Bronchial epithelial cell (primary cell): ENCODE measurements around the gene F12. TPM values are rescaled to one million over a fixed set of nuclear protein-coding genes. Genes with fewer than 3 reads are reported as not detected.
A peak's percentile ranks its signal among the peaks of the same experiment; 100 is the strongest.

Source experiments
- DNase-seq: peaks from one replicate; pipeline ENCODE4 v3.0.0-alpha.2; 2010; ENCODE audit warnings: low read depth
- FAIRE-seq: peaks from 2 replicates; lab custom pipeline; 2011; peaks lifted over from hg19 to GRCh38; lab: Jason Lieb, UNC
- H3K27me3 ChIP-seq: 2 replicates; pipeline ENCODE4 v1.5.1; 2011; ENCODE audit warnings: low read length; ENCODE audit not compliant: control insufficient read depth, insufficient read depth
- H3K36me3 ChIP-seq: 2 replicates; pipeline ENCODE4 v1.5.1; 2011; ENCODE audit warnings: low read length; ENCODE audit not compliant: control insufficient read depth, insufficient read depth
- H3K4me3 ChIP-seq: 2 replicates; pipeline ENCODE4 v1.5.1; 2011; ENCODE audit warnings: mild to moderate bottlenecking, low read depth, low read length, control low read depth
- total RNA-seq: library from RNA; depleted of rRNA; stranded (reverse); fragments of >200 nt; gene quantifications from 2 replicates; pipeline ENCODE4 v1.2.1, GENCODE V29; 2014
- TF ChIP-seq, protein P1 (sequence below): IDR thresholded peaks from 2 replicates; pipeline ENCODE4 v1.5.1; 2011; ENCODE audit warnings: mild to moderate bottlenecking, moderate library complexity, low read length, control low read depth, inconsistent platforms; ENCODE audit not compliant: insufficient read depth, severe bottlenecking

Gene F12
- total RNA-seq, 1 donor from 2014 or later, result 7.9 TPM

DNA sequence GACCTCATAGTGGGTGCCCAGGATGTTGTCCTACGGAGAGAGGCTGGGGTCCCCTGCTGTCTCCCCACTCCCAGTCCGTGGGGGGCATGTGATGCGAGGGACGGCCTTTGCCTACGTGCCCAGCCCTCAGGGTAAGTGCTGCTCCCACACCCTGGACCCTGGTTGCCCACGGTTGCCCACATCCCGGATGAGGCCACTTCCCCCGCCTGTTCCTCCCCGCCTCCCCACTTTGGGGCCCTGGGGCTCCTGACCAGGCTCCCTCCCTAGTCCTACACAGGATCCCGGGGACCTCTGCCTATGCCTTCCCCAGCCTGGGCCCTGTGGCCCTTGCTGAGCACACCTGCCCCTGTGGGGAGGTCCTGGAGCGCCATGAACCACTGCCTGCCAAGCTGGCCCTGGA lies 23.6 kb downstream of the F12 start:
- Histone ChIP-seq H3K27me3 (no peaks in the 10 kb centered on the region), H3K36me3 (no peaks in the 10 kb centered on the region), H3K4me3 (no peak overlapping the region)
- FAIRE-seq (no peak), DNase-seq (no peak)
- TF ChIP-seq, protein P1, sequence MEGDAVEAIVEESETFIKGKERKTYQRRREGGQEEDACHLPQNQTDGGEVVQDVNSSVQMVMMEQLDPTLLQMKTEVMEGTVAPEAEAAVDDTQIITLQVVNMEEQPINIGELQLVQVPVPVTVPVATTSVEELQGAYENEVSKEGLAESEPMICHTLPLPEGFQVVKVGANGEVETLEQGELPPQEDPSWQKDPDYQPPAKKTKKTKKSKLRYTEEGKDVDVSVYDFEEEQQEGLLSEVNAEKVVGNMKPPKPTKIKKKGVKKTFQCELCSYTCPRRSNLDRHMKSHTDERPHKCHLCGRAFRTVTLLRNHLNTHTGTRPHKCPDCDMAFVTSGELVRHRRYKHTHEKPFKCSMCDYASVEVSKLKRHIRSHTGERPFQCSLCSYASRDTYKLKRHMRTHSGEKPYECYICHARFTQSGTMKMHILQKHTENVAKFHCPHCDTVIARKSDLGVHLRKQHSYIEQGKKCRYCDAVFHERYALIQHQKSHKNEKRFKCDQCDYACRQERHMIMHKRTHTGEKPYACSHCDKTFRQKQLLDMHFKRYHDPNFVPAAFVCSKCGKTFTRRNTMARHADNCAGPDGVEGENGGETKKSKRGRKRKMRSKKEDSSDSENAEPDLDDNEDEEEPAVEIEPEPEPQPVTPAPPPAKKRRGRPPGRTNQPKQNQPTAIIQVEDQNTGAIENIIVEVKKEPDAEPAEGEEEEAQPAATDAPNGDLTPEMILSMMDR, result no peak

DNA sequence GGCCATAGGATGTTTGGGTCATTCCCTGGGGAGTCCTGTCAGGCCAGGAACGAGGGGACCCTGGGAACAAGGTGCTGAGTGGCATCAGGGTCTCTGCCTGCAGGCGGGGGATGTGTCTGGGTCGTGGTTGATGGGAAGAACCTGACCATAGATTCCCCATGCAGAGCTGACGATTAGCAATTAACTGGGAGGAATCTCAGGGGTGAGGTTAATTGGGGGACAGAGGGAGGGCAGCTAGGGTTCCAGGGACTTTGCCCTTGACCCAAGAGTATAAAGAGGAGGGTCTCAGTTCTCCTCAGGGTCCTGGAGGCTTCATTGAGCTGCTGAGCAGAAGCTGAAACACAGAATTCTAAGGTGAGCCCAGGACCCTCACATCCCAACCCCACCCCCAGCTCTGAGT lies 25.2 kb downstream of the F12 start, which contains the start of gene SLC34A1:
Gene SLC34A1 (plus strand): TSS at position 301 of the 400 bp plus-strand sequence. CDS start 1,308 bp downstream, outside the sequence.
- FAIRE-seq (no peak), DNase-seq (no peak)
- TF ChIP-seq, protein P1, result no peak
- H3K36me3 ChIP-seq, result no peaks in the 10 kb centered on the region
- no peak within 1 kb of the TSS for H3K4me3 ChIP-seq
- H3K27me3 ChIP-seq, result no peaks in the 10 kb centered on the region

DNA sequence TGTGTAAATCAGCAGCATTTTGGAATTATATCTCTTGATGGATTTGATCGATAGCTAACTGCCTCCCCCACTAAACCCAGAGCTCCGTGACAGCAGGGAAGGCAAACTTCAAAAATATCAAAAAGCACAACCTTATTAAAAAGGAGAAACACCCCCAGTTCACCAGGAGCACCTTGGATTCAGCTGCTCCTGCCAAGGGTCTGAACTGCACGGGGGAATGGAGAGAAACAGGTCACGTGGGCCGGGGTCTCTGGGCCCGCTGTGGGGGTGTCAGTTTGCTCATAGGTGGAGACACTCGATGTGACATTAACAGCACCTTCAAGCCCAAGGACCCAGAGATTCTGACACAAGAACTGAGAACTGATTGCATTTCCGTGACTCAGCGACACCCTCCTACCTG lies 26.2 kb downstream of the F12 start:
- H3K36me3 ChIP-seq, result no peaks in the 10 kb centered on the region
- FAIRE-seq (no peak), DNase-seq (no peak)
- no peak overlapping the region for H3K4me3 ChIP-seq
- no peaks in the 10 kb centered on the region for H3K27me3 ChIP-seq
- TF ChIP-seq, protein P1, result no peak

DNA sequence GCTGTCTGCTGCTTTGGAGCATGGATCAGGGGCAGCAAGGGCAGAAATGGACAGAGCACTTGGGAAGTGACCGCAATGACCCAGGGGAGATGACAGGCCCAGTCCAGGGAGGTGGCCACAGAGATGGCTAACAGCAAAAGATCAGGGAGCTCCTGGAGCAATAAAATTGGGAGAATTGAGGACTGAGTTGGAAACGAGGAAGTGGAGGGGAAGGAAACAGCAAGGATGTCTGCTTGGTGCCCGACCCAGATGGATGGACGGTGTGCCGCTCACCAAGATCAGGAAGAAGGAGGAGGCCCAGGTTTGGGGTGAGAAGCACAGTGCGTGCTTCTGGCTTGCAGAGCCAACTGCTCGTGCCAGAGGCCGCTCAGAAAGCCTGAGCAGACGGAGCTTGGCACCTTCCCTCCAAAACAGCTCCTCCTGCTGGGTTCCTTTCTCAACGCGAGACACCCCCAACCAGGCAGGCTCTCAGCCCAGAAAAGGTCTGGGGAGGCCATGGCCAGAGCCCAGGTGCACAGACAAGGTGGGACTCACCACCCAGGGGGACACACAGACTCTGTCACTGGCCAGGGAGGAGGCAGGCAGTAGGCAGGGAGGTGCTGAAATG lies 26.8 kb downstream of the F12 start:
- no peak for FAIRE-seq
- H3K27me3 ChIP-seq, result no peaks in the 10 kb centered on the region
- DNase-seq, result peak; percentile 26
- H3K4me3 ChIP-seq, result no peak overlapping the region
- H3K36me3 ChIP-seq, result no peaks in the 10 kb centered on the region
- TF ChIP-seq, protein P1, result peak; percentile 60

DNA sequence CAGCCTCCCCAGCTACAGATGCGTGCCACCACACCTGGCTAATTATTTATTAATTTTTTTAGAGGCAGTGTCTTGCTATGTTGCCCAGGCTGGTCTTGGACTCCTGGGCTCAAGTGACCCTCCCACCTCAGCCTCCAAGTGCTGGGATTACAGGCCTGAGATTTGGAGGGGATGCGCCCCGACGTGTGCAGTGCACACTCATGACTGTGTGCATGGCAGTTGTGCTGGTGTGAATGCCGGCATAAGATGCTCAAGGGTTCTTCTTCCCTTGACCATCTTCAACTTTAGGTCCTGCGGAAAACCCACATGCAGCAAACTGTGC lies 28.6 kb downstream of the F12 start:
- no peak for DNase-seq
- TF ChIP-seq, protein P1, result no peak
- FAIRE-seq, result no peak
- Histone ChIP-seq H3K4me3 (no peak overlapping the region), H3K36me3 (no peaks in the 10 kb centered on the region), H3K27me3 (no peaks in the 10 kb centered on the region)
